ENCODE measurements around the gene MAP7D2.
"Not testable (repeated sequence)": the region's sequence is repeated elsewhere in the genome, so short reads cannot be mapped to it uniquely, and the experiment has no call there.

MAP7D2 gene

GRCh38 chrX:20116577-20117240 lies at the start of gene MAP7D2:
Gene MAP7D2 (minus strand): TSS chrX:20116907. CDS start chrX:20116879, 28 bp downstream.
- DNase-seq = no peak

DNA sequence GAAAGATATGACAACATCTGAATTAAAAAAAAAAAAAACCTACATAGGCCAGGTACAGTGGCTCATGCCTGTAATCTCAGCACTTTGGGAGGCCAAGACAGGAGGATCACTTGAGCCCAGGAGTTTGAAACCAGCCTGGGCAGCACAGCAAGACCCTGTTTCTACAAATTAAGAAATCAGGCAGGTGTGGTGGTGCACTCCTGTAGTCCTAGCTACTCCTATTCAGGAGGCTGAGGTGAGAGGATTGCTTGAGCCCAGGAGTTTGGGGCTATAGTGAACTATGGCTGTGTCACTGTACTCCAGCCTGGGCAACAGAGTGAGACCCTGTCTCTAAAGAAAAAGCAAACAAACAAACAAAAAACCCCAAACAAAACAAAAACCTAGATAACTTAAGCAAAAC lies 45.8 kb upstream of the MAP7D2 start:
- DNase-seq = not testable (repeated sequence)

GRCh38 chrX:20159797-20160385 lies 43.2 kb upstream of the MAP7D2 start:
- no peak for DNase-seq

DNA sequence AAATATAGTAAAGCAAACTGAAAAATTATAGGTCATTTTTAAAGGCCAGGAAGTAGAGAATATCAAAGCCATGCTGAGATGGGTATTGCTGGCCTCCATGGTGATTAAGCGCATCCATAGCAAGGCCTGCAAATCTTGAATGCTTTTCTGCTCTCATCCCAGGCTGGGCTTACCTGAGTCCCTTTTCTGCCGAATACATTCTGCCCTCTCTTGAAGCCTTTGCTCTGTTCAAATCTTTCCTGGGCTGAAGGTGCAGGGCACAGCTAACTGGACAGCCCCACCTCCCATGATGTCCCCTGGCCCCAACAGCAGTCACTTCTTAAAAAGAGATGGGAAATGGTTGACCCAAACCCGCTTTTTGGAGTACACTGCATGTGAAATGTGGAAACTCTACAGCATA lies 35.0 kb upstream of the MAP7D2 start:
- DNase-seq = no peak

GRCh38 chrX:20149326-20149725 lies 32.6 kb upstream of the MAP7D2 start:
- DNase-seq = no peak

DNA sequence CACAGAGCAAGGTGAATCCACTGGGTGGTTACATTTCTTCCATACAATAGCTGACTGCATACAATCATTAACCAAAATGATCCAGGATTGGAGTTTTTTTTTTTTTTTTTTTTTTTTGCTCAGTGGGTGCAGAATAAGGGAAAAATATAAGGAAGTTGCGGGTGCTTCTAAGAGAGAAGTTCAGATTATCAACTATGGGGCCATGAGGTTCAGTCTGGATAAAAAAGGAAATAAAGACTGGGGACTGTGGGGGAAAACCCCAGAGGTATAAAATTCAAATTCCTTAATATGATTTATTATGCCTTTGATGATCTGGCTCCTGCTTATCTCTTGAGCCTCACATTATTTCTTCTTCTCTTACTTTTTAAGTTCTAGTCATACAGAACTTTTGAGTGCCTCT lies 30.9 kb upstream of the MAP7D2 start:
- DNase-seq = no peak

GRCh38 chrX:20144491-20144890 lies 27.8 kb upstream of the MAP7D2 start:
- DNase-seq = no peak

DNA sequence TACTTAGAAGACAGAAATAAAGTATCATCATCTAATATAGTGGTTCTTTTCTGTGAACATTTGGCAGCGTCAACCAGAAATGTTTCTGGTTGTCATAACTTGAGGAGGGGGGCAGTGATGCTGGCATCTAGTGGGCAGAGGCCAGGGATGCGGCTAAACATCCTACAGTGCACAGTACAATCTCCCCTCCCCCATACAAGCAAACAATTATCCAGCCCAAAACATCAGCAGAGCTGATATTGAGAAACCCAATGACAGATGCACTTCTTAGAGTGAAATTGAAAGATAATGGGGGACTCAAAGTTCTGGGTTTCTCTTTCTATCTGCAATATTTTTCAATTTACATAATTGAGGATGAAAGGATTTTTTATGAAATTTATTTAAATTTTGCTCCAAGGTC lies 26.9 kb upstream of the MAP7D2 start:
- DNase-seq = no peak

DNA sequence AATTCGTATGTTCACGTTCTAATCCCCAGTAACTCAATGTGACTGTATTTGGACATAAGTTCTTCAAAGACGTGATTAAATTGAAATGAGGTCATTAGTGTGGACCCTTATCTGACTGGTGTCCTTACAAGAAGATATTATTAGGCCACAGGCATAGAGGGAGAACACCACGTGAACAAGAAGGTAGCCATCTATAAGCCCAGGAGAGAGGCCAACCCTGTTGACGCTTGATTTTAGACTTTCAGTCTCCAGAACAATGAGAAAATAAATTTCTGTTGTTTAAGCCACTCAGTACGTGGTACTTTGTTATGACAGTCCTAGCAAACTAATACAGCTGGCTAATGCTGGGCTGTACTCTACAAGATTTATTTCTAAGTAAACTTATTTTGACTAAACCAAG lies 26.4 kb upstream of the MAP7D2 start:
- DNase-seq = no peak

GRCh38 chrX:20141281-20142220 lies 24.8 kb upstream of the MAP7D2 start, which contains the start of gene EIF1AX:
Gene EIF1AX (minus strand): TSS chrX:20141838. CDS start chrX:20141640, 198 bp downstream.
- DNase-seq = peak; percentile 99

DNA sequence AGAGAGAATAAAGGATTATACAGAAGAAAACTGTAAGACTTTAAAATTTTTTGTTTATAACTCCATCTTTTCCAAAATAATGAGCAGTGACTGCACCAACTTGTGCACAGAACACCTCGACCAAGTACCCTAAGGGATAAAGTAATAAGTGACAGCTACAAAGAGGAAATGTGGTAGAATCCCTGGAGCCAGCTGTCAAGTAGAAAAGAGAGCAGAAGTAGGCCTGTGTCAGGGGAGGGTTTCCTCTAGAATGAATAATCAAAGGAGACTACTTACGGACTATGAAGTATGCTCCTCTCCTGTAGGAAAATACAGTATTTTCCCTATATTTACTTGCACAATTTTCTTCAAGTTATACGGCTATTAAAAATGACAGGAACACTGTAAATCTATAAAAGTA lies 23.7 kb upstream of the MAP7D2 start:
- DNase-seq = no peak

DNA sequence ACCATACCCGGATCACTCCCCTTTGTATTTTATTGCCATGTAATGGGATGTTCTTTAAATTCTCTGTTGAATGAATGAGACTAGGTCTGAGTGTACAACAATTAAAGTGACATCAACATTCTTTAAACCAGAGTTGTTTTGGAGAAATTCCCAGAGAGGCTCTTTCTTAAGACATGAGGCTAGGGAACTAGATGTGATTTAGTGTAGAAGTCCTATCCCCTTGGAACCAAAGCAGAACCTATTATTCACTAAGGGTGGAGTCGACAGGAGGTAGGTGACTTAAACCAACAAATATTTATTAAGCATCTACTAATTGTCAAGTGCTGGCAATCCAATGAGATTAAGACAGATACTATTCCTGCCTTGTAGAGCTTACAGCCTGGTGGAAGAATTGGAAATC lies 23.3 kb upstream of the MAP7D2 start:
- DNase-seq = no peak

GRCh38 chrX:20135944-20136343 lies 19.2 kb upstream of the MAP7D2 start:
- no peak for DNase-seq

GRCh38 chrX:20132666-20133065 lies 16.0 kb upstream of the MAP7D2 start:
- DNase-seq = no peak

DNA sequence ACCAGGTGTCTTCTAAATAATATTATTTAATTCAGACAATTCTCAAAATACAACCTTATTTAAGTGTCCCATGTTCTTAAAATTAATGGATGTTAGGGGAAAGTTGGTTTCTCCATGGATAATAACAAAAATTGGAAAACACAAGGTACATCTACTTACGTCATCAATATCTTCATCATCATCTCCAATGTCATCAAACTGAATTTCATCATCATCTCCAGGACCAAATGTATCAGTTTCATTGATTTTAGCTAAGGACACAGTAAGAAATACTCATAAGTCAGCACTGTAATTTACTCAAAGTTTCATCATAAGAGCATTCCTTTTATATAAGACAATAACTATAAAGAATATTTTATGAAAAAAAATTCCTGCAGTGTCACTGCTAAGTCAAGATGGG lies 13.7 kb upstream of the MAP7D2 start:
- DNase-seq = no peak

- no peak for DNase-seq
Observed at GRCh38 chrX:20129547-20129946, 12.8 kb upstream of the MAP7D2 start.

DNA sequence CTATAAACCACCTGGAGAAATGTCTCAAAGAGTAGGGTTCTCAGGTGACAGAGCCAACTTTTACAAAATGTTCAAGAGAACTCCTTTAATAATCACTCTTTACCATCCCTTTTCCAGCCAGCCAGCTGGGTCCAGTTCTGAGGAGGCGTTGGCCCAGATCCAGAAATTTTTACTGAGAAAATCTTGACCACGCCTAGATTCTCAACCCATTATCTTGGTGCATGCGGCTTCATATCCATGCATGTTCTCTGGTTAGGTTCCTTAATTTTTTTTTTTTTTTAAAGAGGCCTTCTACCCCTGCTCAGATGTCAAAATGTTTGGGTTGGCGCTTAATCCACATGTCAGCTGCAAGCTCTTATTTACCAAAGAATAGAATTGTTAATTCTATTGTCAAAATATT lies 12.0 kb upstream of the MAP7D2 start:
- DNase-seq = no peak

DNA sequence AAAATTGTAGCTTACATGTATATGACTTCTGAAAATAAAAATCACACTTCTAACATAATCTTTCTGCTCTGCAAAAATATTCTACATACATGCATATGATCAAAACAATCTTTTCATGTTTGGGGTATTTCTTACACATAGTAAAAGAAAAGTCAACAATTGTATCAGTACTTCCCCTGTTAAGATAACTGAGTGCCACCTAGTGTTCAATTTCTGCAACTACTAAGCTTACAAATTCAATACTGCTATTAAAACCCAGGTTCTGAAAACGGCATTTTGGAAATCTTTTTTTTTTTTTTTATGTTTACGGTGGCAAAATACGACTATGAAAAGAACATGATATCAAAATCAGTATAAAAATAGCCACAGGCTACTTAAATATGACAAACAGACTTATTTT lies 10.7 kb upstream of the MAP7D2 start:
- not testable (repeated sequence) for DNase-seq

GRCh38 chrX:20126833-20127232 lies 10.1 kb upstream of the MAP7D2 start:
- DNase-seq = not testable (repeated sequence)

- DNase-seq = no peak
Observed at GRCh38 chrX:20124964-20125363, 8.3 kb upstream of the MAP7D2 start.

DNA sequence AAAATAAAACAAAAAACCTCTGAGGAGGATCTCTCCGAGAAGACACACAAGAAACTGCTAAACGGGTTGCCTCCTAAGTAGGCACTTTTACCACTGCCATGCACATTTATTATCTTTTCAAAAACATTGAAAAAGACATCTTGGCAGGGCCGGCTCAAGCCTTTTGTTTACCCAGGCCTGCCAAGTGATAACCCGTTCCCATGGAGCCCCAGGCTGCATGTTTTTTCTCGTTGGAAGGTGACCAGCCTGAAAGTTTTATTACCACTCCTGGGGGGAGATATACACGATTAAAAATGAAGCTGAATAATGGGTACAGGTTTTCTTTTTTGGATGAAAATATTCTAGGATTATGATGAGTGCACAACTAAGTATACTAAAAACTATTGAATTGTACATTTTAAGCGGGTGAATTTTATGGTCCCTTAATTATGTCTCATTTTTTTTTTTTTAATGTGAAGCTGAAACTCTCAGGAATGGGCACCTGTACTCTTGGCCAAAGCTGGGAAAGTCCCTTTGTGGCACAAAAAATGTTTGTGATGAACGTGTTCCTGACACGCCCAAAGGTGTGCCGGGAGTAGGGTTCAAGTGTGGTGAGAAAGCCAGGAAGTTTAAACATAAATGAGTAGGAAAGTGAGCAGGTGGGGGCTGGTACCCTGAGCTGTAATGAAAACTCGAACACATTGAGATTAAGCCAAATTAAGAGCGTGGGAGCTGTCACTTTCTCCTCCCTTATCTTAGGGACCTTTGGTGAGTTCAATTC lies 1.5 kb upstream of the MAP7D2 start:
- DNase-seq = no peak

DNA sequence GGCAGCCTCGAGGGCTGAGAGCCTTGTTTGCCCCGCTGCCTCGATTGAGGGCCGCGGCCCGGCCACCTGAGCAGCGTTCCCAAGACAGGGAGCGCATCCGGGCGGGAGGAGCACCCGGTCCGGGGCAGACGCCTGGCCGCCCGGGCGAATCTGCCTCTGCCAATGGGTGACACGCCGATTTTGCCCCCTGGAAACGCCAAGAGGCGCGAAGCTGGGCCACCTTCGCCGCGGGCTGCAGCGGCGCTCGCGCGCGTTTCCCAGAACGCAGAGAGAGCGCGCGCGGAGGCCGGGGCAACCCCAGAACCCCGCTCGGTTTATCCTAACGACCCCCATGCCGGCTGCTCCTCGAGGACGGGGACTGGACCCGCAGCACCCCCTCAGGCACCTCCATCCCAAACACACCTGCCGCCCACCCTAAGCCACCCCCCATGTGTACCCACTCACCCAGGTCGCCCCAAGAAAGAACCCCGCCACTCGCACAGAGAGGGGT lies 575 bp downstream of the MAP7D2 start:
- no peak for DNase-seq
